OCI-LY3 (cell line): Measurements from ENCODE around the gene PPFIBP2.

Experiments
- EZH2phosphoT487 ChIP-seq: fragments of 200-600 bp; shearing (Covaris generic); IDR thresholded peaks from 2 replicates; pipeline ENCODE4 v1.6.1; 2018; ENCODE audit warnings: antibody characterized with exemption, mixed run types, low read depth
- TF ChIP-seq, protein P1 (sequence below): fragments of 200-600, 300-600 bp; sonication (generic); IDR thresholded peaks from 2 replicates; pipeline ENCODE4 v1.5.1; 2014; ENCODE audit warnings: antibody characterized with exemption, low read length, low read depth

DNA sequence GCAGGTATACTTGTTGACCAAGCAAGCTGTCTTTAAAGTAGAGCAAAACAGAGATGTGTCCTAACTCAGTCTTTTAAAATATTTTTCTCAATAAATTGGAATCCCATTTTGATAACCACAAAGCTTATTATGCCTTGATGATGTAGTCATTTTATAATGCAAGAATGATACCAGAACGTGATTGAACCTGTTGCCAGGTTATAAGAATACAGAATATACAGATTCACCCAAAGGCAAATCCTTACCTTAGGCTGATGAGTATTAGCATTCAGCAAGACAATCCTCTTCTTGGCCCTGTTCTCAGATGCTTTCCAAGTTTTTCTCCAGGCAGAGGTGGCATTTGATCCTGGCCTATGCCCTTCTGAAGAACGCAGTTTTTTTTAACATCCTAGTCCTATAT, 76.1 kb downstream of the PPFIBP2 start:
- TF ChIP-seq, protein P1, sequence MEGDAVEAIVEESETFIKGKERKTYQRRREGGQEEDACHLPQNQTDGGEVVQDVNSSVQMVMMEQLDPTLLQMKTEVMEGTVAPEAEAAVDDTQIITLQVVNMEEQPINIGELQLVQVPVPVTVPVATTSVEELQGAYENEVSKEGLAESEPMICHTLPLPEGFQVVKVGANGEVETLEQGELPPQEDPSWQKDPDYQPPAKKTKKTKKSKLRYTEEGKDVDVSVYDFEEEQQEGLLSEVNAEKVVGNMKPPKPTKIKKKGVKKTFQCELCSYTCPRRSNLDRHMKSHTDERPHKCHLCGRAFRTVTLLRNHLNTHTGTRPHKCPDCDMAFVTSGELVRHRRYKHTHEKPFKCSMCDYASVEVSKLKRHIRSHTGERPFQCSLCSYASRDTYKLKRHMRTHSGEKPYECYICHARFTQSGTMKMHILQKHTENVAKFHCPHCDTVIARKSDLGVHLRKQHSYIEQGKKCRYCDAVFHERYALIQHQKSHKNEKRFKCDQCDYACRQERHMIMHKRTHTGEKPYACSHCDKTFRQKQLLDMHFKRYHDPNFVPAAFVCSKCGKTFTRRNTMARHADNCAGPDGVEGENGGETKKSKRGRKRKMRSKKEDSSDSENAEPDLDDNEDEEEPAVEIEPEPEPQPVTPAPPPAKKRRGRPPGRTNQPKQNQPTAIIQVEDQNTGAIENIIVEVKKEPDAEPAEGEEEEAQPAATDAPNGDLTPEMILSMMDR: no peak
- no peak for TF ChIP-seq EZH2phosphoT487
